ENCODE results near the gene SYT14.

SYT14 gene

GRCh38 chr1:210214573-210215409, 276.8 kb downstream of the SYT14 start:
- no peak for DNase-seq

GRCh38 chr1:210217482-210217881, 279.5 kb downstream of the SYT14 start:
- DNase-seq = no peak

GRCh38 chr1:210218047-210218446, 280.0 kb downstream of the SYT14 start:
- DNase-seq = no peak

Data from GF-D8 (cell line).